ENCODE measurements around the gene GLB1L2.
"Not testable (repeated sequence)": the region's sequence is repeated elsewhere in the genome, so short reads cannot be mapped to it uniquely, and the experiment has no call there.

GRCh38 chr11:134344497-134345236, 12.9 kb downstream of the GLB1L2 start:
- TF ChIP-seq ZNF274 (IDR thresholded peaks at IDR 0.05; ENCODE audit: low read depth, low read length); YY1 (IDR thresholded peaks at IDR 0.05; ENCODE audit: insufficient read depth, insufficient read length): not testable (repeated sequence)
